Caco-2 (cell line): ENCODE results near the gene STK24. TPM values are rescaled to one million over a fixed set of nuclear protein-coding genes. Genes with fewer than 3 reads are reported as not detected.

ENCODE experiments used
- BruUV-seq: library from RNA; stranded (reverse); fragments of 400-500 nt; replicated peaks from 2 replicates; lab custom pipeline; 2021; lab: Mats Ljungman, UMichigan
- CTCF ChIA-PET: fragments of 300-600 bp; sonication (Branson Sonifier 250); formaldehyde crosslinking; loops from one replicate; lab custom pipeline; 2022; ENCODE audit warnings: antibody characterized with exemption; lab: Charles Lee
- POLR2A ChIA-PET: fragments of 300-600 bp; sonication (Branson Sonifier 250); formaldehyde crosslinking; loops from one replicate; lab custom pipeline; 2022; ENCODE audit warnings: antibody characterized with exemption; lab: Charles Lee
- DNase-seq, 2 experiments: peaks; one replicate each; pipeline versions ENCODE4 v3.0.0 to v3.0.0-alpha.2; 2020 to 2022
- H3K27me3 ChIP-seq: replicated peaks from 2 replicates; pipeline ENCODE4 v1.6.0; 2011; ENCODE audit warnings: low read length; ENCODE audit not compliant: control insufficient read depth, insufficient read depth
- H3K36me3 ChIP-seq: 2 replicates; pipeline ENCODE4 v1.5.1; 2011; ENCODE audit warnings: low read length; ENCODE audit not compliant: control insufficient read depth, insufficient read depth
- H3K4me1 ChIP-seq: fragments of 250-450 bp; sonication (Bioruptor Pico); 2 replicates; pipeline ENCODE4 v1.5.1; 2020; ENCODE audit warnings: mild to moderate bottlenecking
- H3K4me3 ChIP-seq: 2 replicates; pipeline ENCODE4 v1.5.1; 2011; ENCODE audit warnings: low read depth, mild to moderate bottlenecking, control low read depth, low read length
- H3K9me3 ChIP-seq: fragments of 250-450 bp; sonication (Bioruptor Pico); 2 replicates; pipeline ENCODE4 v1.5.1; 2020; ENCODE audit warnings: mild to moderate bottlenecking, moderate library complexity
- H3K27ac Mint-ChIP-seq: one replicate; pipeline ENCODE4 v1.8.0; 2022; ENCODE audit warnings: mixed read lengths; ENCODE audit not compliant: unreplicated experiment
- H3K27me3 Mint-ChIP-seq: one replicate; pipeline ENCODE4 v1.8.0; 2022; ENCODE audit warnings: mixed read lengths; ENCODE audit not compliant: insufficient read depth, unreplicated experiment
- H3K36me3 Mint-ChIP-seq: one replicate; pipeline ENCODE4 v1.8.0; 2022; ENCODE audit warnings: mild to moderate bottlenecking, mixed read lengths; ENCODE audit not compliant: insufficient read depth, unreplicated experiment
- H3K4me1 Mint-ChIP-seq: one replicate; pipeline ENCODE4 v1.8.0; 2022; ENCODE audit warnings: low read depth, mixed read lengths; ENCODE audit not compliant: unreplicated experiment
- H3K4me3 Mint-ChIP-seq: one replicate; pipeline ENCODE4 v1.8.0; 2022; ENCODE audit warnings: mild to moderate bottlenecking, moderate library complexity, mixed read lengths; ENCODE audit not compliant: unreplicated experiment
- H3K9me3 Mint-ChIP-seq: one replicate; pipeline ENCODE4 v1.8.0; 2022; ENCODE audit warnings: mixed read lengths; ENCODE audit not compliant: unreplicated experiment
- CTCF ChIP-seq, 2 experiments: fragments of 200-600 bp in 1 of 2; IDR thresholded peaks; 1 replicate in 1 of 2; 2 replicates in 1 of 2; pipeline versions ENCODE4 v1.5.1 to v1.8.0; 2011 to 2022; ENCODE audit warnings: antibody characterized with exemption in 1 of 2, control low read depth in 1 of 2, inconsistent platforms in 1 of 2, low read depth in 1 of 2, low read length in 1 of 2, mild to moderate bottlenecking in 1 of 2, moderate library complexity in 1 of 2; ENCODE audit not compliant: insufficient read depth in 1 of 2, severe bottlenecking in 1 of 2, unreplicated experiment in 1 of 2
- intact Hi-C: fragments of 100-400 bp; cut with micrococcal nuclease; formaldehyde crosslinking; loops from one replicate; pipeline ENCODE4 v1.10.0; 2022; ENCODE audit not compliant: unreplicated experiment
- total RNA-seq: library from RNA; stranded (reverse); gene quantifications from 2 replicates; pipeline ENCODE4 v1.2.3, GENCODE V29; 2022

Gene STK24
- total RNA-seq, 1 experiment from 2014 or later = 253 TPM

- ChIA-PET CTCF (no interaction called here), POLR2A (no interaction called here)
- no TSS peak for BruUV-seq
- Mint-ChIP-seq H3K27ac (no peak overlapping the region), H3K36me3 (peaks cover 88% of the 10 kb centered on the region), H3K9me3 (no peaks in the 10 kb centered on the region), H3K4me1 (no peaks in the 10 kb centered on the region), H3K4me3 (no peak overlapping the region), H3K27me3 (no peaks in the 10 kb centered on the region)
- DNase-seq = no peak
- Histone ChIP-seq H3K9me3 (no peaks in the 10 kb centered on the region), H3K4me3 (no peak overlapping the region), H3K4me1 (no peaks in the 10 kb centered on the region), H3K36me3 (peaks cover 3% of the 10 kb centered on the region), H3K27me3 (no peaks in the 10 kb centered on the region)
- TF ChIP-seq CTCF (IDR thresholded peaks at IDR 0.05; ENCODE audit: insufficient read depth in 1 of 2, low read depth in 1 of 2, low read length in 1 of 2, severe bottlenecking in 1 of 2, unreplicated experiment in 1 of 2) = no peak
- intact Hi-C loops = no loop called here
Observed at GRCh38 chr13:98428256-98428966, 148.5 kb downstream of the STK24 start.

- CTCF ChIA-PET = no interaction called here
- intact Hi-C loops = no loop called here
- BruUV-seq = no TSS peak
Observed at GRCh38 chr13:98427331-98427995, 149.4 kb downstream of the STK24 start.

More at GRCh38 chr13:98427331-98427995, 149.4 kb downstream of the STK24 start:
- Mint-ChIP-seq H3K4me3 (no peak overlapping the region), H3K4me1 (no peaks in the 10 kb centered on the region), H3K27ac (no peak overlapping the region), H3K27me3 (no peaks in the 10 kb centered on the region), H3K9me3 (no peaks in the 10 kb centered on the region), H3K36me3 (peaks cover 88% of the 10 kb centered on the region)
- Histone ChIP-seq H3K9me3 (no peaks in the 10 kb centered on the region), H3K27me3 (no peaks in the 10 kb centered on the region), H3K36me3 (peaks cover 3% of the 10 kb centered on the region; the same call in 1 of the 2 replicates), H3K4me1 (no peaks in the 10 kb centered on the region), H3K4me3 (no peak overlapping the region)
- no peak for TF ChIP-seq CTCF (IDR thresholded peaks at IDR 0.05; ENCODE audit: insufficient read depth in 1 of 2, low read depth in 1 of 2, low read length in 1 of 2, severe bottlenecking in 1 of 2, unreplicated experiment in 1 of 2)
- POLR2A ChIA-PET = interaction anchor here (0.7 kb wide), 1 partner anchor 324 kb away, joined by 3 read pairs; no protein-coding TSS in a partner anchor
- no peak for DNase-seq
